PC-3 (cell line): Measurements from ENCODE around the gene ELOVL5.

ENCODE experiments used
- CTCF ChIP-seq: fragments of 300-600 bp; sonication (generic); conservative IDR thresholded peaks from 2 replicates; pipeline ENCODE4 v1.5.1; 2017; ENCODE audit warnings: antibody characterized with exemption, low read depth, mild to moderate bottlenecking, low read length
- EZH2 ChIP-seq: fragments of 300-600 bp; sonication (generic); IDR thresholded peaks from one replicate; pipeline ENCODE4 v1.6.1; 2017; ENCODE audit warnings: antibody characterized with exemption, mild to moderate bottlenecking, low read length; ENCODE audit not compliant: unreplicated experiment
- EZH2phosphoT487 ChIP-seq: fragments of 300-600 bp; sonication (generic); IDR thresholded peaks from 2 replicates; pipeline ENCODE4 v1.6.1; 2018; ENCODE audit warnings: mild to moderate bottlenecking, antibody characterized with exemption, low read length, borderline replicate concordance

GRCh38 chr6:53309901-53310300 lies 38.8 kb downstream of the ELOVL5 start:
- TF ChIP-seq CTCF (no peak), EZH2 (no peak), EZH2phosphoT487 (no peak)
